ENCODE data around the gene ZBTB32. TPM values are rescaled to one million over a fixed set of nuclear protein-coding genes. Genes with fewer than 3 reads are reported as not detected.

Gene ZBTB32
- polyA plus RNA-seq, 2 of the 4 experiments (the other 2 are of a cell fraction), result not detected

- FAIRE-seq (peak; percentile 92), DNase-seq (ENCODE audit: low read depth in 1 of 2, low spot score in 1 of 2) (peak; percentile 98 to 99), ATAC-seq (peak; percentile 60 to 72)
- Histone ChIP-seq H3K4me2 (peak overlapping the region; percentile 80), H3K4me1 (peaks cover 40% of the 10 kb centered on the region), H3K9me3 (no peaks in the 10 kb centered on the region), H3K4me3 (peak overlapping the region; percentile 79), H3K27ac (peak overlapping the region; percentile 93 to 97)
- 10% methylated on average over 41 of the region's 41 CpGs for WGBS (ENCODE audit: missing lambda C conversion rate)
- CTCF ChIA-PET, result interaction anchor here (0.6 to 3.8 kb wide), 30 partner anchors 8 to 309 kb away, joined by 3 to 29 read pairs (median 4); partner anchors contain the start of gene THAP8
- POLR2A ChIA-PET, result interaction anchor here (0.6 to 1.7 kb wide), 18 partner anchors 10 to 744 kb away, joined by 3 to 10 read pairs (median 4); partner anchors contain the start of genes COX6B1, GRAMD1A, POLR2I and PROSER3
- peak; percentile 16; the same call in 1 of the 2 replicates for TF ChIP-seq NFE2L2 (conservative IDR thresholded peaks at IDR 0.05; ENCODE audit: low read length)
- TF ChIP-seq CHD4 (IDR thresholded peaks at IDR 0.05; ENCODE audit: borderline replicate concordance), result no peak
- no peak for TF ChIP-seq NPAS2 (CRISPR knock-in tag; IDR thresholded peaks at IDR 0.05; ENCODE audit: borderline replicate concordance)
- no peak for TF ChIP-seq EP300 (IDR thresholded peaks at IDR 0.05)
- no peak for TF ChIP-seq HES2 (IDR thresholded peaks at IDR 0.05)
- TF ChIP-seq CHD2 (IDR thresholded peaks at IDR 0.05; ENCODE audit: low read length, partially characterized antibody), result no peak
- no peak for TF ChIP-seq ESRRA (IDR thresholded peaks at IDR 0.05; ENCODE audit: borderline replicate concordance, low read length)
- TF ChIP-seq RFX5 (IDR thresholded peaks at IDR 0.05), result 0 out of 2 replicates have a peak, but pooled peaks have one; percentile 36
- no peak for TF ChIP-seq ZNF302 (CRISPR knock-in tag; IDR thresholded peaks at IDR 0.05)
- peak; percentile 52; the same call in 2 of the 3 replicates for TF ChIP-seq SMC3 (IDR thresholded peaks at IDR 0.05)
- no peak for TF ChIP-seq HOXB13 (CRISPR knock-in tag; IDR thresholded peaks at IDR 0.05; ENCODE audit: low read depth)
- TF ChIP-seq JUN (IDR thresholded peaks at IDR 0.05), result peak; percentile 94 to 97
- no peak for TF ChIP-seq ELK1 (IDR thresholded peaks at IDR 0.05; ENCODE audit: low read depth, low read length)
- peak; percentile 8 for TF ChIP-seq ZFP36 (IDR thresholded peaks at IDR 0.05; ENCODE audit: borderline replicate concordance, partially characterized antibody)
- peak; percentile 52; the same call in 1 of the 2 replicates for TF ChIP-seq POLR2A (IDR thresholded peaks at IDR 0.05; ENCODE audit: low read length)
- TF ChIP-seq FOXS1 (CRISPR knock-in tag; IDR thresholded peaks at IDR 0.05), result no peak
- TF ChIP-seq BHLHE40 (IDR thresholded peaks at IDR 0.05; ENCODE audit: low read depth, low read length), result no peak
- no peak for TF ChIP-seq RCOR1 (IDR thresholded peaks at IDR 0.05; ENCODE audit: low read depth, low read length)
- no peak for TF ChIP-seq FOSL2 (IDR thresholded peaks at IDR 0.05)
- TF ChIP-seq FOSL2 (CRISPR knock-in tag; IDR thresholded peaks at IDR 0.05), result peak; percentile 8; the same call in 1 of the 2 replicates
- TF ChIP-seq EHMT2 (IDR thresholded peaks at IDR 0.05; ENCODE audit: low read depth), result no peak
- no peak for TF ChIP-seq RNF2 (IDR thresholded peaks at IDR 0.05; ENCODE audit: borderline replicate concordance, low read depth)
- no peak for TF ChIP-seq HMGXB4 (CRISPR knock-in tag; IDR thresholded peaks at IDR 0.05; ENCODE audit: borderline replicate concordance)
- TF ChIP-seq KDM1A (IDR thresholded peaks at IDR 0.05; ENCODE audit: low read depth), result no peak
- no peak for TF ChIP-seq CBX2 (IDR thresholded peaks at IDR 0.05; ENCODE audit: borderline replicate concordance, low read depth)
- peak; percentile 88 for TF ChIP-seq PHF8 (IDR thresholded peaks at IDR 0.05; ENCODE audit: borderline replicate concordance, low read depth)
- no peak for TF ChIP-seq ATOH8 (CRISPR knock-in tag; IDR thresholded peaks at IDR 0.05; ENCODE audit: low read depth)
- no peak for TF ChIP-seq SREBF2 (IDR thresholded peaks at IDR 0.05)
- no peak for TF ChIP-seq CBX8 (IDR thresholded peaks at IDR 0.05)
- TF ChIP-seq E2F6 (IDR thresholded peaks at IDR 0.05; ENCODE audit: borderline replicate concordance, low read depth), result peak; percentile 92; the same call in 1 of the 2 replicates
- peak; percentile 29; the same call in 1 of the 2 replicates for TF ChIP-seq REST (IDR thresholded peaks at IDR 0.05)
These were observed 40.3 kb downstream of the ZBTB32 start for GRCh38 chr19:35744430-35745327.
